Upper lobe of left lung (tissue), 4 donors: ENCODE results near the gene NDUFA5.

Source experiments
- CTCF ChIP-seq, 6 experiments: fragments of 450-650 bp in 4 of 6; fragments of 200-600 bp in 2 of 6; sonication (generic) in 2 of 6; IDR thresholded peaks; one replicate each; pipeline ENCODE4 v1.5.1; 2016 to 2019; ENCODE audit warnings: antibody characterized with exemption in 6 of 6
- POLR2A ChIP-seq, 4 donors: fragments of 450-650 bp; IDR thresholded peaks; one replicate each; pipeline ENCODE4 v1.5.1; 2016 to 2017; ENCODE audit warnings: antibody characterized with exemption in 4 of 4, mild to moderate bottlenecking in 2 of 4

- TF ChIP-seq CTCF (IDR thresholded peaks at IDR 0.05) = no peak
- no peak for TF ChIP-seq POLR2A (IDR thresholded peaks at IDR 0.05)
Measured at GRCh38 chr7:123598657-123599056, 41.0 kb upstream of the NDUFA5 start.
